KOPT-K1 (cell line): ENCODE results near the gene GLT1D1.

Experiments
- H3K27ac ChIP-seq: fragments of 200-600 bp; sonication (generic); 2 replicates; pipeline ENCODE4 v1.5.1; 2016; ENCODE audit warnings: antibody characterized with exemption, mild to moderate bottlenecking, low read depth, low read length; ENCODE audit not compliant: poor library complexity, severe bottlenecking
- H3K36me3 ChIP-seq: fragments of 200-600 bp; sonication (generic); 2 replicates; pipeline ENCODE4 v1.5.1; 2017; ENCODE audit warnings: antibody characterized with exemption, mild to moderate bottlenecking, low read length, moderate library complexity; ENCODE audit not compliant: insufficient read depth
- H3K9me3 ChIP-seq: fragments of 200-600 bp; sonication (generic); 2 replicates; pipeline ENCODE4 v1.5.1; 2017; ENCODE audit warnings: antibody characterized with exemption, low read length, mild to moderate bottlenecking; ENCODE audit not compliant: insufficient read depth, poor library complexity, severe bottlenecking

The GLT1D1 gene

DNA sequence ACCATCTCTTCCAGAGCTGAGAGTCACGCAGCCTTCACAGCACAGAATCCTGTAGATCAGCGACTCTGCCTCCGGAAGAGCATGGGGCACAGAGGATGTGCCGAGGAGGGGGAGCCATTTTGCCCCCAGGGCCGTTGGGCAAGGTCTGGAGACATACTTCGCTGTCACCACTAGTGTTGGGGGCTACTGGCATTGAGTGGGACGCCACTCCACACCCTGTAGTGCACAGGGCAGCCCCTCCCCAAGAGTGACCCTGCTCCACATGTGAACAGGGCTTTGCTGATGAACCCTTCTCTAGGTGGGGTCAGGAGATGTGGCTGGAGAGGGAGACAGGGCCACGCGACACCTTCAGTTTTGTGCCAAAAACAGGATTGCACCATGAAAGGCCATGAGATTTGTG, 6.0 kb downstream of the GLT1D1 start:
- H3K9me3 ChIP-seq = no peaks in the 10 kb centered on the region
- no peaks in the 10 kb centered on the region for H3K36me3 ChIP-seq
- H3K27ac ChIP-seq = no peak overlapping the region

- Histone ChIP-seq H3K27ac (no peak overlapping the region), H3K36me3 (no peaks in the 10 kb centered on the region), H3K9me3 (no peaks in the 10 kb centered on the region)
Observed at GRCh38 chr12:128861226-128862016, 8.1 kb downstream of the GLT1D1 start.

DNA sequence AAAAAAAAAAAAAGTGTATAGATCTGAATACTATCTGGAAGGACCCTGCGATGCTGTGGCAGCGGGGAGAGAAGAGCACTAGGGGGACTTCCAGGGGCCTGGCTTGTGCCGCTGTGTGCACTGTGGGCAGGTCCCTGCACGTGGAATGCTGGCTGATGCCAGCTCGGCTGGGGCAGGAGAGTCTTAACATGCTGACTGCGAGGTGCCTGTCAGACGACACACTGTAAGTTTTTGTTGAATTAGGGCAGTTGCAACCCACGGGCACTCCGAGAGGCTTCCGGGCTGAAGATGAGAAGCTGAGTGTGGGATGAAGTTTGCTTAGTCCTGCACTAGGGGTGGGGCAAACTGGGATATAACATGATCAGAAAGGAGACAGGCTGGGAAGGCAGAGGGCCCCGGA, 10.7 kb downstream of the GLT1D1 start:
- no peaks in the 10 kb centered on the region for H3K9me3 ChIP-seq
- no peaks in the 10 kb centered on the region for H3K36me3 ChIP-seq
- H3K27ac ChIP-seq = no peak overlapping the region

DNA sequence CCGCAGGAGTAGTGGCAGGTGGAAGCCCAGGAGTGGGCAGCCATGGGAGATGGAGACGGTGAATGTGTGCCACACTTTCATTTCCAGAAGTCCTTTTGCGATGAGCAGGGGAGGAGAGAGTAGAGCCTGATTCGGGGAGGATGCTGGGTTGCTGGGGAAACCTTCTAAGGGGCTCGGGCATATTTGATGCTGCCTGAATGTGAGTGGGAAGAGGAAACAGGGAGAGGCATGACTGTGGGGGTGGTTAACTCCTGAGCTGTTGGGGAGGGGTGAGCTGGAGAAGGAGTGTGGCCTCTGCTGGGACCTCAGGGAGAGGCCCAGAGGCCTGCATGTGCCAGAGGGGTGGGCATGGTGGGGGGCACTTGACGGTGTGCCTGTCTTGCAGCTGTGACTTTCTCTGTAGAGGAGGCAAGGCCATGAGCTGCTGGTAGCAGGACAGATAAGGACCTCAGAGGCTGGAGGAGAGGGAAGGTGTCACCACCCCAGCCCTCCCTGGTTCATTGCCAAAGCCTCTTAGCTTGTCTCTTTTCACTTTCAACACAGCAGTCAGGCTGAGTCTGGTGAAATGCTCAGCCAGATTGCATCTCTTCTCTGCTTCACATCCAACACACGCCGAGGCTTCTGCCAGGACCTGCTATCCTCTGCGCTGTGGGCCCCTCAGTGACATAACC, 11.4 kb downstream of the GLT1D1 start:
- H3K9me3 ChIP-seq = no peaks in the 10 kb centered on the region
- no peaks in the 10 kb centered on the region for H3K36me3 ChIP-seq
- H3K27ac ChIP-seq = no peak overlapping the region

DNA sequence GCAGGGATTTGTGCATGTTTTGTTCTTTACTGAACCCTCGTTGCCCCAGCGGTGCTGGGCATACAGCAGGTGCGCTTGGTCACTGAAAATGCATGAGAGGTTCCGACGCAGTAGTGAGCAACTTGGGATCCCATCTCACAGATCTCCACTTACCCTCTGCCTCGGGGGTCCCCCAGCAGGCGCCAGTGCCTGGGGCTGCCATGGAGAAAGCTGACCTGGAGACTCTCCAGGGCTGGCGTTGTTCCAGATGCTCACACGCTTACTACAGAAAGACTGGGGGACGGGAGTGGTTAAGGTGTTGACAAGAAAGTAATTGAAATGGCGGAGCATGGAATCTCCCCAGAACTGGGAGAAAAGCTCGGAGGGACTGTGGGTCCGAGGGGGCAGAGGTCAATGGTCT, 14.2 kb downstream of the GLT1D1 start:
- no peak overlapping the region for H3K27ac ChIP-seq
- no peaks in the 10 kb centered on the region for H3K9me3 ChIP-seq
- no peaks in the 10 kb centered on the region for H3K36me3 ChIP-seq

DNA sequence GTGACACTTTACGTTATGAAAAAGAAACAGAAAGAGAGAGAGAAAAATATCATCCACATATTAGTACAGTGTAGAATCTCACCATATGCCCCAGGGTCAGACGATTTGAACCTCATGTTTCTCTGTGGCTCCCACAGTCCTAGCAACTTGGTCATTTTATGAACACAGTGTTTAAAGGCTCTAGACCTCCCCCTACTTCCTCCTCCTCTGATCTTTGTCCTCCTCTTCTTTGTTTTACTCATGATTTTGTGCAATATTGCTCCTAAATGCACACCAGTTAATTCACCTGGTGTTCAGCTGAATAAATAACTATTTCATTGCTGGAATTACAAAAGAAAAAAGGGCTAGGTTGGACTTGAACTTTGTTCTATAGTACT, 18.2 kb downstream of the GLT1D1 start:
- Histone ChIP-seq H3K27ac (no peak overlapping the region), H3K36me3 (peaks cover 4% of the 10 kb centered on the region; the same call in 1 of the 2 replicates), H3K9me3 (peaks cover 16% of the 10 kb centered on the region)

DNA sequence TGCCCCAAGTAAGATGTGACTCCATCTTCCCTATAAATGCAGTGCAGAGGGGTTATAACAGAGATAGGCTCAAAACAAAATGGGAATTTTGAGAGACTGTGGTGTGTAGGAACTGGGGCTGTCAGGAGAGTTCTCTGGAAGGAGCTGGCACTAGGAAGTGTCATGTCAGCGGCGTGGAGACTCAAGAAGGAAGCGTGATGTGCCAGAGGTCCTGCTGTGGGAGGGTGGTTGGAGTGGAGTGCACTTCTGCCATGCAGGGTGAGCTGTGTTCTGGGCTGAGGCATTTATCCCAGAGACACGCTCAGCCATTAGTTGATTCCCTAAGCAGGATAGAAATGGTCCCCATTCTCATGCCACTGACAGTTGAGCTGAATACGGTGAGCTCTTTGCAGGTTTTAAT, 19.0 kb downstream of the GLT1D1 start:
- H3K27ac ChIP-seq = no peak overlapping the region
- H3K9me3 ChIP-seq = peaks cover 24% of the 10 kb centered on the region
- peaks cover 11% of the 10 kb centered on the region; the same call in 1 of the 2 replicates for H3K36me3 ChIP-seq

DNA sequence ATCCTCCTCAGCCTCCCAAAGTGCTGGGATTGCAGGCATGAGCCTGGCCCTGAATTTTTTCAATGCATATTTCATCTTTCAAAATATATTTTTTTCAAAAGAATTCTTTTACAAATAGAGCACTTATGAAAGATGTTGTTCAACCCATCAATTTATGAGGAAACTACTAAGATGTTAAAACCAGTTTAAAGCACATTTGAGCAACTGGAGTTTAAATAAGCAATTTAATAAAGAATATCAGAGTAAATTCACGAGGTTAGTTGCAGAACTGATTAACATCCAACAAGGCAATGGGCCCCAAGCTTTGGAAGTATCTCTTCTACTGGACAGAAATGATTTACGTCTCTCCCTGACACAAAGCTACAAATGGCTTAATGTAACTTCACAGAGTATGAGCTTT, 23.3 kb downstream of the GLT1D1 start:
- Histone ChIP-seq H3K9me3 (peaks cover 33% of the 10 kb centered on the region), H3K27ac (no peak overlapping the region), H3K36me3 (peaks cover 20% of the 10 kb centered on the region; the same call in 1 of the 2 replicates)

DNA sequence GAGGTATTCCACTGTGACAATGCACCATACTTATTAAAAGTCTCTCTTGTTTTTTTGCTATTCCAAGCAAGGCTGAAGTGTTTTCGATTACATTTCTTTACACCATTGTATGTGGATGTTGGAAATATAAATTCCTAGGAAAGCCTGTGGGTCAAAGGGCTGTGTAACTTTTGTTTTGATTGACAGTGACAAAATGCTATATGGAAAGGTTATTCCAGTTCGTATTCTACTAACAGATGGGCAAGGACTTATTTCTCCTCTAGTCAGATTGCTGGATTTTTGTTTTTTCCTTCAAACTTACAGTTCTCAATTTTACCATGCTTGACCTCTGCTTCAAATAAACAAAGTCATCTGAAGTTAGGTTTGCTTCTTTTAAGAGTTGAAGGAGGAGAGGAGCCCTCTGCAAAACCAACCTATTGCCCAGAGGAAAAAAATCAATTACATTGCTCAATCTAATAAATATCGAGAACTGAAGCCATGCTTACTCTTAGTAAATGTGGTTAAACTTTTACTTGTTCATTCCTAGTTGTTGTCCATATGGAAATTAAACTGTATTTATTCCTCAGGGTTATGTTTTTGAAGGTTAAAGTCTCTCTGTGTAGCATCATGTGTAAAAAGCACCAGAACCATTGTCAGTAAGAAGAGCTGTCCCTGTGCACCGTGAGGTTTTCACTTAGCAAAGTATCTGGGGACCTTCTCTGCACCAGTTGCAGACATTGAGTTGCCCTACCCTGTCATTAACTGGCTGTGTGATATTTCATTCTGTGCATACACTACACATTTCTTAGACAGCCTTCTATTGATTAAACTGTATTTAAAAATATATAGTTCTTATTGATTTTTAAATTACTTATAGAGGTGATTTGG, 26.9 kb downstream of the GLT1D1 start:
- Histone ChIP-seq H3K9me3 (peaks cover 30% of the 10 kb centered on the region), H3K27ac (no peak overlapping the region), H3K36me3 (peaks cover 20% of the 10 kb centered on the region; the same call in 1 of the 2 replicates)

DNA sequence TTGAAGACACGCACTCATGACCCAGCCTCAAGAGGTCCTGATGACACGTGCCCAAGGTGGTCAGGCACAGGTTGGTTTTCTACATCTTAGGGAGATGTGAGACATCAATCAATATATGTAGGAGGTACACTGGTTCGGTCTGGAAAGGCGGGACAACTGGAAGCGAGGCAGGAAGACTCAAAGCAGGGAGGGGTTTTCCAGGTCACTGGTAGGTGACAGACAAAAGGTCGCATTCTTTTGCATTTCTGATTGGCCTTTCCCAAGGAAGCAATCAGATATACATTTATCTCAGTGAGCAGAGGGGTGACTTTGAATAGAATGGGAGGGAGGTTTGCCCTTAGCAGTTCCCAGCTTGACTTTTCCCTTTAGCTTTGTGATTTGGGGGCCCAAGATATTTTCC, 38.6 kb downstream of the GLT1D1 start:
- no peak overlapping the region for H3K27ac ChIP-seq
- H3K36me3 ChIP-seq = no peaks in the 10 kb centered on the region
- no peaks in the 10 kb centered on the region for H3K9me3 ChIP-seq

GRCh38 chr12:128903236-128903635, 50.0 kb downstream of the GLT1D1 start:
- no peak overlapping the region for H3K27ac ChIP-seq
- no peaks in the 10 kb centered on the region for H3K9me3 ChIP-seq
- no peaks in the 10 kb centered on the region for H3K36me3 ChIP-seq

DNA sequence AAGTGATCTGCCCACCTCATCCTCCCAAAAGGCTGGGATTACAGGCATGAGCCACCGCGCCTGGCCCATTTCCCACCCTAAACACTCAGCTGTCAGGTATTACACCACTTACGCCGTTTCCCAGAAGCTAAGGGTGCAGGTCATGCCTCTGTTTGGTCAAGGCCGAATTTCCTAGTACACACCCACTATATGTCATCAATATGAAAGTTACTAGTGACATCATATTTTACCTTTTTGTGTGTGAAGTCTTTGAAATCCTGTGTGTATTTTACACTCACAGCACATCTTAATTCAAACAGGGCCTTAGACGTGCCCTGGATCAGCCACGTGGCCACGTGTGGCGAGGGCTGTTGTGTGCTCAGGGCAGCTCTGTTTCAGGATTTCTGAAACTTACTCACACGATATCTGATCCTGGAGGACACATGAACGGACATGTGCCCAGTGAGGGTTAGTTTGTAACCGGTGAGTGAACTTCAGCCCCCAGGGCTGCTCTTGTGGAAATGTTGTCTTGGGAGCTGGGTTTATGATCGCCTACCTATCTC, 51.8 kb downstream of the GLT1D1 start:
- Histone ChIP-seq H3K9me3 (no peaks in the 10 kb centered on the region), H3K36me3 (no peaks in the 10 kb centered on the region), H3K27ac (no peak overlapping the region)

- H3K36me3 ChIP-seq = no peaks in the 10 kb centered on the region
Observed at GRCh38 chr12:128906485-128907137, 53.3 kb downstream of the GLT1D1 start.

DNA sequence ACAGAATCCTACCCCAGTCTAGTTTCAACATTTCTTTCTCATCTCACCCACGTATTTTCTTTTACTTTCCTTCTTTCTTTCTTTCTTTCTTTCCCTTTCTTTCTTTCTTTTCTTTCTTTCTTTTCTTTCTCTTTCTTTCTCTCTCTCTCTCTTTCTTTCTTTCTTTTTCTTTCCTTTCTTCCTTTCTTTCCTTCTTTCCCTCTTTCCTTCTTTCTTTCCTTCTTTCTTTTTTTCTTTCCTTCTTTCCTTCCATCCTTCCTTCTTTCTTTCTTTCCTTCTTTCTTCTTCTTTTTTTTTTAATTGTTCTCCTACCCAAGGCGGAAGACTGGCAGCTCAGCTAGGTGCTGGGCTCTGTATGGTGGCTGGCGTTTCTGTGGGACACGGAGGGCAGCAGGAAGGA, 55.0 kb downstream of the GLT1D1 start:
- H3K9me3 ChIP-seq = no peaks in the 10 kb centered on the region
- no peaks in the 10 kb centered on the region for H3K36me3 ChIP-seq
- no peak overlapping the region for H3K27ac ChIP-seq

More at GRCh38 chr12:128906485-128907137, 53.3 kb downstream of the GLT1D1 start:
- no peaks in the 10 kb centered on the region for H3K9me3 ChIP-seq
- H3K27ac ChIP-seq = no peak overlapping the region
